Measurements from ENCODE around the gene PHETA1. TPM values are rescaled to one million over a fixed set of nuclear protein-coding genes. Genes with fewer than 3 reads are reported as not detected.
"Not testable (repeated sequence)": the region's sequence is repeated elsewhere in the genome, so short reads cannot be mapped to it uniquely, and the experiment has no call there.

PHETA1 gene
- polyA plus RNA-seq, 1 experiment, result 3.5 TPM

DNA sequence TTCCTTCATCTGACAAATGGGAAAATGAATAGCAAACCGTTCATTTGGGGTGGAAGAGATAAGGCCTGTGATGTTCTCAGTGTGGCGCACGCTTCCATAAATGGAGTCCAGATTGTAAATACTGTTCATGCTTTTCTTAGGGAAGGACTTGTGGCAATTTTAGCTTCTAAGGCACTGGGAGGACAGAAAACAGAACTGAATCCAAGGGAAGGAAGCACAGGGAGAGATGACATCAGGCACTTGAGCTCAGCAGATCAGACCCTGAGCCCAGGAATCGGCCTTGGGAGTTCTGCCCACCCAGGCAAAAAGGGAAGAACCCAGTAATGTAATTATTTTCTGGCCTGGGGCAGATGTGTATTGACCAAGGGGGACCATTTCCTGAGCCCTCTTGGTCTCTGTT, 29.6 kb upstream of the PHETA1 start:
- TF ChIP-seq CTCF (IDR thresholded peaks at IDR 0.05; ENCODE audit: low read depth, low read length), result no peak
- H3K27ac ChIP-seq (ENCODE audit: low read depth, low read length), result no peak overlapping the region
- CTCF ChIA-PET, result interaction anchor here (0.6 to 8.7 kb wide), 5 partner anchors 15 to 131 kb away, joined by 3 to 349 read pairs (median 5); no protein-coding TSS in a partner anchor
- no peak overlapping the region for H3K4me3 ChIP-seq (ENCODE audit: low read depth, low read length)
- H3K9me3 ChIP-seq (ENCODE audit: control insufficient read depth, insufficient read depth, low read length), result no peaks in the 10 kb centered on the region
- no peak for DNase-seq (ENCODE audit: low read depth, low spot score)
- H3K27me3 ChIP-seq (ENCODE audit: control insufficient read depth, insufficient read depth, low read length), result no peaks in the 10 kb centered on the region
- POLR2A ChIA-PET, result no interaction called here

- H3K9me3 ChIP-seq (ENCODE audit: control insufficient read depth, insufficient read depth, low read length), result no peaks in the 10 kb centered on the region
- ChIA-PET POLR2A (interaction anchor here (0.6 kb wide), 1 partner anchor 990 kb away, joined by 3 read pairs; no protein-coding TSS in a partner anchor), CTCF (interaction anchor here (0.6 to 8.7 kb wide), 75 partner anchors 8 to 1725 kb away, joined by 3 to 349 read pairs (median 5); partner anchors contain the start of genes PHETA1 and SH2B3)
- peak; percentile 99 for TF ChIP-seq CTCF (IDR thresholded peaks at IDR 0.05; ENCODE audit: low read depth, low read length)
- DNase-seq (ENCODE audit: low read depth, low spot score), result peak; percentile 63
- no peaks in the 10 kb centered on the region for H3K27me3 ChIP-seq (ENCODE audit: control insufficient read depth, insufficient read depth, low read length)
- H3K4me3 ChIP-seq (ENCODE audit: low read depth, low read length), result peak overlapping the region; percentile 45
- H3K27ac ChIP-seq (ENCODE audit: low read depth, low read length), result peak overlapping the region; percentile 65
These were observed 28.0 kb upstream of the PHETA1 start for GRCh38 chr12:111396726-111397445.

DNA sequence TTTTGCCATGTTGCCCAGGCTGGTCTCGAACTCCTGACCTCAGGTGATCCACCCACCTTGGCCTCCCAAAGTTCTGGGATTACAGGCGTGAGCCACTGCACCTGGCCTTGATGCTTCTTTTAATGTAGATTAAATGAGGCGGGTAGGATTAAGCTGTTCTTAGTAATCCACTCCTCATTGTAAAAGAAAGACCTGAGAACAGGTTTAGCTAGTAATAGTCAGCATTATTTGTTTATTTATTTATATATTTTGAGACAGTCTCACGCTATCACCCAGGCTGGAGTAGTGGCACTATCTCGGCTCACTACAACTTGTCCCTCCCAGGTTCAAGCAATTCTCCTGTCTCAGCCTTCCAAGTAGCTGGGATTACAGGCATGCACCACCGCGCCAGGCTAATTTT, 27.4 kb upstream of the PHETA1 start:
- H3K9me3 ChIP-seq (ENCODE audit: control insufficient read depth, insufficient read depth, low read length); DNase-seq (ENCODE audit: low read depth, low spot score); H3K27me3 ChIP-seq (ENCODE audit: control insufficient read depth, insufficient read depth, low read length); H3K4me3 ChIP-seq (ENCODE audit: low read depth, low read length); H3K27ac ChIP-seq (ENCODE audit: low read depth, low read length); POLR2A ChIA-PET: not testable (repeated sequence)
- CTCF ChIA-PET, result interaction anchor here (0.6 to 8.7 kb wide), 57 partner anchors 9 to 1109 kb away, joined by 3 to 349 read pairs (median 8); partner anchors contain the start of genes PHETA1 and SH2B3

DNA sequence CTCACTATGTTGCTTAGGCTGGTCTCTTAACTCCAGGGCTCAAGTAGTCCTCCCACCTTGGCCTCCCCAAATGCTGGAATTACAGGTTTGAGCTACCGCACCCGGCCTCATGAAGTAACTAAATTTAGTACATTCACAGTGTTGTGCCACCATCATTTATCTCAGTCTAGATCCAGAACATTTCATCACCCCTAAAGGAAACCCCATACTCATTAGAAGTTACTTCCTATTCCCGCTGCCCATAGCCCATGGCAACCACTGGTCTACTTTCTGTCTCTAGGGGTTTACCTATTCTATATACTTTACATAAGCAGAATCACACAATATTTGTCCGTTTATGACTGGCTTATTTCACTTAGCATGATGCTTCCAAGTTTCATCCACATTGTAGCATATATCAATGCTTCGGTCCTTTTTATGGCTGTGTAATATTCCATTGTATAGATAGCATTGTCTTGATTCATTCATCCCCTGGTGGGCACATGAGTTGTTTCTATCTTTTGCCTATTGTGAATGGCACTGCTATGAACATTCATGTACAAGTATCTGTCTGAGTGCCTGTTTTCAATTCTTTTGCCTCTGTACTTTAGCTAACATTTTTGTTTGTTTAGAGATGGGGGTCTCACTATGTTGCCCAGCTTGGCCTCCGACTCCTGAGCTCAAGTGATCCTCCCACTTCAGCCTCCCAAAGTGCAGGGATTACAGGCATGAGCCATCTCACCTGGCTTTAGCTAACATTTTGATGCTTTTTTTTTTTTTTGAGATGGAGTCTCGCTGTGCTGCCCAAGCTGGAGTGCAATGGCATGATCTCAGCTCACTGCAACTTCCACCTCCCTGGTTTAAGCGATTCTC, 26.7 kb upstream of the PHETA1 start:
- no peak for TF ChIP-seq CTCF (IDR thresholded peaks at IDR 0.05; ENCODE audit: low read depth, low read length)
- ChIA-PET POLR2A (no interaction called here), CTCF (interaction anchor here (1.0 to 8.7 kb wide), 23 partner anchors 10 to 284 kb away, joined by 3 to 349 read pairs (median 9); partner anchors contain the start of genes PHETA1 and SH2B3)
- H3K4me3 ChIP-seq (ENCODE audit: low read depth, low read length), result no peak overlapping the region
- no peak for DNase-seq (ENCODE audit: low read depth, low spot score)
- no peaks in the 10 kb centered on the region for H3K9me3 ChIP-seq (ENCODE audit: control insufficient read depth, insufficient read depth, low read length)
- no peaks in the 10 kb centered on the region for H3K27me3 ChIP-seq (ENCODE audit: control insufficient read depth, insufficient read depth, low read length)
- no peak overlapping the region for H3K27ac ChIP-seq (ENCODE audit: low read depth, low read length)

GRCh38 chr12:111394480-111394879, 25.6 kb upstream of the PHETA1 start:
- no peak for DNase-seq (ENCODE audit: low read depth, low spot score)
- Histone ChIP-seq H3K27me3 (ENCODE audit: control insufficient read depth, insufficient read depth, low read length) (no peaks in the 10 kb centered on the region), H3K4me3 (ENCODE audit: low read depth, low read length) (no peak overlapping the region), H3K27ac (ENCODE audit: low read depth, low read length) (no peak overlapping the region), H3K9me3 (ENCODE audit: control insufficient read depth, insufficient read depth, low read length) (no peaks in the 10 kb centered on the region)
- CTCF ChIA-PET, result interaction anchor here (4.5 to 8.7 kb wide), 2 partner anchors 58 to 135 kb away, joined by 87 to 349 read pairs; no protein-coding TSS in a partner anchor
- TF ChIP-seq CTCF (IDR thresholded peaks at IDR 0.05; ENCODE audit: low read depth, low read length), result no peak
- POLR2A ChIA-PET, result interaction anchor here (0.7 kb wide), 1 partner anchor 24 kb away, joined by 3 read pairs; no protein-coding TSS in a partner anchor

Measured in AG04450 (cell line).